ENCODE measurements around the gene UBE2G1.

GRCh38 chr17:4307179-4307930 lies 59.1 kb downstream of the UBE2G1 start:
- TF ChIP-seq, protein P1, sequence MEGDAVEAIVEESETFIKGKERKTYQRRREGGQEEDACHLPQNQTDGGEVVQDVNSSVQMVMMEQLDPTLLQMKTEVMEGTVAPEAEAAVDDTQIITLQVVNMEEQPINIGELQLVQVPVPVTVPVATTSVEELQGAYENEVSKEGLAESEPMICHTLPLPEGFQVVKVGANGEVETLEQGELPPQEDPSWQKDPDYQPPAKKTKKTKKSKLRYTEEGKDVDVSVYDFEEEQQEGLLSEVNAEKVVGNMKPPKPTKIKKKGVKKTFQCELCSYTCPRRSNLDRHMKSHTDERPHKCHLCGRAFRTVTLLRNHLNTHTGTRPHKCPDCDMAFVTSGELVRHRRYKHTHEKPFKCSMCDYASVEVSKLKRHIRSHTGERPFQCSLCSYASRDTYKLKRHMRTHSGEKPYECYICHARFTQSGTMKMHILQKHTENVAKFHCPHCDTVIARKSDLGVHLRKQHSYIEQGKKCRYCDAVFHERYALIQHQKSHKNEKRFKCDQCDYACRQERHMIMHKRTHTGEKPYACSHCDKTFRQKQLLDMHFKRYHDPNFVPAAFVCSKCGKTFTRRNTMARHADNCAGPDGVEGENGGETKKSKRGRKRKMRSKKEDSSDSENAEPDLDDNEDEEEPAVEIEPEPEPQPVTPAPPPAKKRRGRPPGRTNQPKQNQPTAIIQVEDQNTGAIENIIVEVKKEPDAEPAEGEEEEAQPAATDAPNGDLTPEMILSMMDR (IDR thresholded peaks at IDR 0.05; ENCODE audit: borderline replicate concordance, extremely low read depth, low read length, poor library complexity, severe bottlenecking): no peak
- no peak for TF ChIP-seq EZH2 (IDR thresholded peaks at IDR 0.05; ENCODE audit: borderline replicate concordance, low read depth, low read length, severe bottlenecking)

Measured in DND-41 (cell line).